OCI-LY3 (cell line): Measurements from ENCODE around the gene PTPRA.

ENCODE experiments used
- H2AFZ ChIP-seq: fragments of 200-600, 300-600 bp; shearing (Covaris generic); 2 replicates; pipeline ENCODE4 v1.6.0; 2014; ENCODE audit warnings: antibody characterized with exemption, low read depth, low read length
- H3K27ac ChIP-seq: fragments of 200-600, 300-600 bp; sonication (generic); 2 replicates; pipeline ENCODE4 v1.5.1; 2014; ENCODE audit warnings: mild to moderate bottlenecking, low read length, moderate library complexity, mixed read lengths
- H3K27me3 ChIP-seq: fragments of 200-600, 300-600 bp; sonication (generic); 2 replicates; pipeline ENCODE4 v1.6.1; 2014; ENCODE audit warnings: low read depth, low read length, mixed read lengths
- H3K36me3 ChIP-seq: fragments of 200-600, 300-600 bp; sonication (generic); replicated peaks from 2 replicates; pipeline ENCODE3; 2014; ENCODE audit warnings: low read depth, low read length, mixed read lengths
- H3K4me1 ChIP-seq: fragments of 300-600, 200-600 bp; sonication (generic); 2 replicates; pipeline ENCODE4 v1.6.1; 2014; ENCODE audit warnings: low read length, mixed read lengths
- H3K4me2 ChIP-seq: fragments of 200-600, 300-600 bp; sonication (generic); 2 replicates; pipeline ENCODE4 v1.6.1; 2014; ENCODE audit warnings: low read length, mixed read lengths
- H3K4me3 ChIP-seq: fragments of 300-600, 200-600 bp; sonication (generic); 2 replicates; pipeline ENCODE4 v1.5.1; 2014; ENCODE audit warnings: antibody characterized with exemption, mild to moderate bottlenecking, low read length, moderate library complexity
- H3K79me2 ChIP-seq: fragments of 300-600, 200-600 bp; shearing (Covaris generic); 2 replicates; pipeline ENCODE4 v1.6.1; 2014; ENCODE audit warnings: mild to moderate bottlenecking, low read length, mixed read lengths
- H3K9ac ChIP-seq: fragments of 300-600, 200-600 bp; shearing (Covaris generic); 2 replicates; pipeline ENCODE4 v1.6.0; 2014; ENCODE audit warnings: mild to moderate bottlenecking, low read length, moderate library complexity
- H3K9me3 ChIP-seq: fragments of 200-600, 300-600 bp; shearing (Covaris generic); 2 replicates; pipeline ENCODE4 v1.6.1; 2014; ENCODE audit warnings: low read length, mixed read lengths; ENCODE audit not compliant: insufficient read depth
- H4K20me1 ChIP-seq: fragments of 200-600, 300-600 bp; sonication (generic); 2 replicates; pipeline ENCODE4 v1.6.1; 2016; ENCODE audit warnings: low read length, mixed read lengths; ENCODE audit not compliant: insufficient read depth
- EZH2phosphoT487 ChIP-seq: fragments of 200-600 bp; shearing (Covaris generic); IDR thresholded peaks from 2 replicates; pipeline ENCODE4 v1.6.1; 2018; ENCODE audit warnings: antibody characterized with exemption, mixed run types, low read depth
- TF ChIP-seq, protein P1 (sequence below): fragments of 200-600, 300-600 bp; sonication (generic); IDR thresholded peaks from 2 replicates; pipeline ENCODE4 v1.5.1; 2014; ENCODE audit warnings: antibody characterized with exemption, low read length, low read depth

PTPRA gene

DNA sequence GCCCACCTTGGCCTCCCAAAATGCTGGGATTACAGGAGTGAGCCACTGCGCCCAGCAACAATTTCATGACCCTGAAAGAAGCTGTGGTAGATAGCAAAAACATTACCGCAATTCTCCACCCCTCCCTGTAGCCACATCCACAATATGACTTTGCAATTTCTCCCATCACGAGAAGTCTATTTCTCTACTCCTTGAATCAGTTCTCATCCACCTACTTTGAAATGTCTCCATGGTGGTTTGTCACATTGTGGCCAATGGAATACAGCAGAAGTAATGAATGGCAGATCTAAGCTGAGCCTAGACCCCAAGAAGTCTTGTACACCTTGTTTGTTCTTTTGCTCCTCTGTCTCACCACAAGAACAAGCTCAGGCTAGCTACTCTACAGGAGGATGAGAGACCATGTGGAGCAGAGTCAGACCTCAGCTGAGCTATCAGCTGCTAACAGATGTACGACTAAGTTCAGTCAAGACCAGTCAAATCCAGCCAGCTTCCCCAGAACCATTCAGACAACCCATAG lies 204.4 kb downstream of the PTPRA start:
- H4K20me1 ChIP-seq: no peaks in the 10 kb centered on the region
- no peak overlapping the region for H3K9ac ChIP-seq
- no peaks in the 10 kb centered on the region for H3K36me3 ChIP-seq
- H3K27me3 ChIP-seq: peaks cover 7% of the 10 kb centered on the region; the same call in 1 of the 2 replicates
- H3K4me2 ChIP-seq: peak overlapping the region; percentile 60
- no peak overlapping the region for H3K27ac ChIP-seq
- H3K4me3 ChIP-seq: peak overlapping the region; percentile 57
- peak overlapping the region; percentile 74; the same call in 1 of the 2 replicates for H2AFZ ChIP-seq
- H3K79me2 ChIP-seq: no peaks in the 10 kb centered on the region
- H3K9me3 ChIP-seq: no peaks in the 10 kb centered on the region
- H3K4me1 ChIP-seq: peaks cover 8% of the 10 kb centered on the region; the same call in 1 of the 2 replicates
- TF ChIP-seq, protein P1, sequence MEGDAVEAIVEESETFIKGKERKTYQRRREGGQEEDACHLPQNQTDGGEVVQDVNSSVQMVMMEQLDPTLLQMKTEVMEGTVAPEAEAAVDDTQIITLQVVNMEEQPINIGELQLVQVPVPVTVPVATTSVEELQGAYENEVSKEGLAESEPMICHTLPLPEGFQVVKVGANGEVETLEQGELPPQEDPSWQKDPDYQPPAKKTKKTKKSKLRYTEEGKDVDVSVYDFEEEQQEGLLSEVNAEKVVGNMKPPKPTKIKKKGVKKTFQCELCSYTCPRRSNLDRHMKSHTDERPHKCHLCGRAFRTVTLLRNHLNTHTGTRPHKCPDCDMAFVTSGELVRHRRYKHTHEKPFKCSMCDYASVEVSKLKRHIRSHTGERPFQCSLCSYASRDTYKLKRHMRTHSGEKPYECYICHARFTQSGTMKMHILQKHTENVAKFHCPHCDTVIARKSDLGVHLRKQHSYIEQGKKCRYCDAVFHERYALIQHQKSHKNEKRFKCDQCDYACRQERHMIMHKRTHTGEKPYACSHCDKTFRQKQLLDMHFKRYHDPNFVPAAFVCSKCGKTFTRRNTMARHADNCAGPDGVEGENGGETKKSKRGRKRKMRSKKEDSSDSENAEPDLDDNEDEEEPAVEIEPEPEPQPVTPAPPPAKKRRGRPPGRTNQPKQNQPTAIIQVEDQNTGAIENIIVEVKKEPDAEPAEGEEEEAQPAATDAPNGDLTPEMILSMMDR: no peak
- TF ChIP-seq EZH2phosphoT487: no peak

DNA sequence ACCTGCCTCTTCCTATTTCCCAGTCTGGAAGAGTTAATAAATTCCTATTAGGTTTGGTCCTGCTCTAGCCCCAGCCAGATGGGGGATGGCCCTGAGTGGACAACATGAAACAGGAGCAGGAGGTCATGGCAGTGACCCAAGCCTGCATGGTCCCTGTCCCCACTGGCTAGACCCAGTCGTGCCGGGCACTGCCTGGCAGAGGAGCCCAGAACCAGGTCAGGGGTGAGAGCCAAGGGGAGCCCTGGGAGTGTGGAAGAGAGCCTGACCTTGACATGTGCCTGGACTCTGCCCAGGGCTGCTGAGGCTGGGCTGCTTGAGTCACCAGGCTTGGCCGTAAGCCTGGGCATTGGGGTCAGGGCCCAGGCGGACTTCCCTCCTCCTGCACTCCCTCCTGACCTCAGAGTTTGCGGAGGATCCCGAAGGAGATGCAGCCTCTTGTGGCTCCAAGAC lies 207.7 kb downstream of the PTPRA start:
- H3K9me3 ChIP-seq: no peaks in the 10 kb centered on the region
- H3K4me2 ChIP-seq: no peak overlapping the region
- H3K27me3 ChIP-seq: peaks cover 7% of the 10 kb centered on the region; the same call in 1 of the 2 replicates
- no peak overlapping the region for H3K27ac ChIP-seq
- H2AFZ ChIP-seq: no peak overlapping the region
- no peak for TF ChIP-seq EZH2phosphoT487
- TF ChIP-seq, protein P1: no peak
- H3K4me1 ChIP-seq: peaks cover 8% of the 10 kb centered on the region; the same call in 1 of the 2 replicates
- no peak overlapping the region for H3K9ac ChIP-seq
- H3K36me3 ChIP-seq: no peaks in the 10 kb centered on the region
- no peaks in the 10 kb centered on the region for H3K79me2 ChIP-seq
- H3K4me3 ChIP-seq: no peak overlapping the region
- no peaks in the 10 kb centered on the region for H4K20me1 ChIP-seq

DNA sequence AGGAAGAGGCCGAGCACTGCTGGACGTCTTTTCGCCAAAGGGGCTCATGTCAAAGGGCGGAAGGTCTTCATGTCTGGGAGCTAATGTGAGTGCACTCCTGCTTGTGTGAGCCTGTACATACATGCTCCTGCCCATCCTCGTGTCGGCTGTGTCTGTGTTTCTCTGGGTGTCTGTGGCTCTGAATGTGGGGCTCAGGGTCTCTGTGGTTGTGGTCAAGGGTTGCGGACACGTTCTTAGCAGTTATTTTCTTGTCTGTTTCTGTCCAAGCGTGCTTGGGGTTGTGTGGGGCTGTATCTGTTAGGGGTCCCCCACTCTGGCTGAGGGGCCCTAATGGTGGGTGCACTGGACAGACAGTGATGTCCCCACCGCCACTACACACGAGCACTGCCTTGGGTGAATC lies 208.4 kb downstream of the PTPRA start:
- no peak overlapping the region for H3K27ac ChIP-seq
- H2AFZ ChIP-seq: no peak overlapping the region

DNA sequence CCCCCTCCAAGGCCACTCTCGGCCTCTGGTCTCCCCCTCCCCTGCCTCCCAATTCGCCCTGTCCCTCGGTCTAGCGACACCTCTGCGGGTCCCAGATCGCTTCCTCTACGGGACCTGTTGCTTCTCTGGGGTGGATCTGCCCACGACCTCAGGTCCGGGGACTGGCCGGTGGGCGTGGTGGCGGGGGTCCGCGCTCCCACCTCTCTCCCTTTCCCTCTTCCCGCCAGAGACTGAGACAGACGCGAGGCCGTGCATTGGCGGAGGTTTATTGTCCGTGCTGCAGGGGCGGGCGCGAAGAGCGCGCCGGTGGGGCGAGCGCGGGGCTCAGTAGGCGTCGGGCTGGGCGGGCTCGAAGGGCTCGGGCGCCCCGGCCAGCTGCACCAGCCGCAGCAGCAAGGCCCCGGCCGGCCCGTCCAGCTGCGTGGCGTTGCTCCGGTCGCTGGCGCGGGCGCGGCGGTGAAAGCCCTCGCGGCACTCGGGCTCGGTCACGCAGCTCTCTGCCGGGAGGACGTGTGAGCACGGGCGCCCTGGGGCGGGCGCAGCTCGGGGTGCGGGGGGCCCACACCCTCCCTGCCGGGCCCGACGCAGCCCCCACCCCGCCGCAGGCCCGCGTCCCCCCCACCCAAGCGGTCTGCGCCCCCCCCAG lies 209.1 kb downstream of the PTPRA start:
- no peak overlapping the region for H3K27ac ChIP-seq
- H3K79me2 ChIP-seq: no peaks in the 10 kb centered on the region
- H3K9me3 ChIP-seq: no peaks in the 10 kb centered on the region
- peaks cover 7% of the 10 kb centered on the region; the same call in 1 of the 2 replicates for H3K27me3 ChIP-seq
- H3K4me1 ChIP-seq: peaks cover 5% of the 10 kb centered on the region; the same call in 1 of the 2 replicates
- no peaks in the 10 kb centered on the region for H3K36me3 ChIP-seq
- no peak overlapping the region for H3K9ac ChIP-seq
- no peak overlapping the region for H3K4me3 ChIP-seq
- TF ChIP-seq EZH2phosphoT487: no peak
- TF ChIP-seq, protein P1: no peak
- no peak overlapping the region for H2AFZ ChIP-seq
- no peaks in the 10 kb centered on the region for H4K20me1 ChIP-seq
- no peak overlapping the region for H3K4me2 ChIP-seq

More for the DNA sequence above, 208.4 kb downstream of the PTPRA start:
- Histone ChIP-seq H3K27me3 (peaks cover 7% of the 10 kb centered on the region; the same call in 1 of the 2 replicates), H3K9me3 (no peaks in the 10 kb centered on the region), H3K4me2 (no peak overlapping the region), H3K36me3 (no peaks in the 10 kb centered on the region), H3K4me3 (no peak overlapping the region), H3K4me1 (peaks cover 8% of the 10 kb centered on the region; the same call in 1 of the 2 replicates), H3K79me2 (no peaks in the 10 kb centered on the region), H4K20me1 (no peaks in the 10 kb centered on the region), H3K9ac (no peak overlapping the region)
- TF ChIP-seq EZH2phosphoT487: no peak
- TF ChIP-seq, protein P1: no peak
